SU-DHL-6 (cell line): ENCODE results near the gene STX19.

Source experiments
- CTCF ChIP-seq: fragments of 200-600 bp; sonication (generic); IDR thresholded peaks from one replicate; pipeline ENCODE4 v1.5.1; 2017; ENCODE audit warnings: antibody characterized with exemption, mild to moderate bottlenecking, low read length, moderate library complexity; ENCODE audit not compliant: insufficient read depth, poor library complexity, severe bottlenecking
- EZH2phosphoT487 ChIP-seq: fragments of 200-600 bp; sonication (generic), shearing (Covaris generic); conservative IDR thresholded peaks from 2 replicates; pipeline ENCODE4 v1.6.1; 2018; ENCODE audit warnings: mild to moderate bottlenecking, antibody characterized with exemption, low read length, moderate library complexity, mixed read lengths

GRCh38 chr3:94009608-94010007, 18.8 kb downstream of the STX19 start:
- TF ChIP-seq CTCF (no peak), EZH2phosphoT487 (no peak)
